Mucosa of rectum (tissue), 2 donors: ENCODE data around the gene PDS5B.
A peak's percentile ranks its signal among the peaks of the same experiment; 100 is the strongest.

Experiments
- H3K27ac ChIP-seq, 2 donors: one replicate each; pipeline ENCODE4 v1.7.0; 2013; ENCODE audit warnings: inconsistent platforms in 2 of 2, low read depth in 2 of 2, low read length in 2 of 2
- H3K27me3 ChIP-seq, 2 donors: one replicate each; pipeline ENCODE4 v1.7.0; 2013; ENCODE audit warnings: low read length in 2 of 2; ENCODE audit not compliant: control insufficient read depth in 2 of 2, insufficient read depth in 2 of 2
- H3K36me3 ChIP-seq, 2 donors: one replicate each; pipeline ENCODE4 v1.7.0; 2013; ENCODE audit warnings: low read length in 2 of 2; ENCODE audit not compliant: control insufficient read depth in 2 of 2, insufficient read depth in 2 of 2
- H3K4me1 ChIP-seq, 2 donors: one replicate each; pipeline ENCODE4 v1.7.0; 2013; ENCODE audit warnings: low read length in 2 of 2, mild to moderate bottlenecking in 1 of 2; ENCODE audit not compliant: control insufficient read depth in 2 of 2, insufficient read depth in 2 of 2
- H3K4me3 ChIP-seq, 2 donors: one replicate each; pipeline ENCODE4 v1.7.0; 2013; ENCODE audit warnings: low read length in 2 of 2
- H3K9ac ChIP-seq, 2 donors: one replicate each; pipeline ENCODE4 v1.7.0; 2013; ENCODE audit warnings: low read length in 2 of 2, low read depth in 1 of 2, mild to moderate bottlenecking in 1 of 2
- H3K9me3 ChIP-seq, 2 donors: one replicate each; pipeline ENCODE4 v1.7.0; 2013; ENCODE audit warnings: low read length in 2 of 2; ENCODE audit not compliant: control insufficient read depth in 2 of 2
- donor health status: healthy.
- donor health status: Normal muscosa, but diverticular disease.

Gene PDS5B

GRCh38 chr13:32642858-32643257 lies 56.6 kb downstream of the PDS5B start:
- Histone ChIP-seq H3K4me1 (peaks cover 4 to 6% of the 10 kb centered on the region in 2 donors), H3K27ac (no peak overlapping the region), H3K36me3 (no peaks in the 10 kb centered on the region), H3K9me3 (no peaks in the 10 kb centered on the region), H3K9ac (no peak overlapping the region), H3K4me3 (no peak overlapping the region), H3K27me3 (no peaks in the 10 kb centered on the region)

DNA sequence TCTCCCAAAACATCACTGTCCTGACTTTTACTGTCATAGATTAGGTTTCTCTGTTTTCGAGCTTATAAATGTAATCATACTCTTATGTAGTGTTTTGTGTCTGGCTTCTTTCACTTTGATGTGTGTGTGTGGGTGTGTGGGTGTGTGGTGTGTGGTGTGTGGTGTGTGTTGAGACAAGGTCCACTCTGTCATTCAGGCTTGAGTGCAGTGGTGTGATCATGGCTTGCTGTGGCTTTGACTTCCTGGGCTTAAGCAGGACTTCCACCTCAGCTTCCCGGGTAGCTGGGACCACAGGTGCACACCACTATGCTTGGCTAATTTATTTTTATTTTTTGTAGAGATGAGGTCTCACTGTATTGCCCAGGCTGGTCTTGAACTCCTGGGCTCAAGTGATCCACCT lies 59.6 kb downstream of the PDS5B start:
- Histone ChIP-seq H3K27me3 (no peaks in the 10 kb centered on the region), H3K36me3 (no peaks in the 10 kb centered on the region), H3K4me1 (peaks cover 4 to 6% of the 10 kb centered on the region in 2 donors), H3K9ac (no peak overlapping the region), H3K4me3 (no peak overlapping the region), H3K9me3 (no peaks in the 10 kb centered on the region), H3K27ac (no peak overlapping the region)

GRCh38 chr13:32647926-32648325 lies 61.7 kb downstream of the PDS5B start:
- no peaks in the 10 kb centered on the region for H3K36me3 ChIP-seq
- no peak overlapping the region for H3K4me3 ChIP-seq
- H3K27me3 ChIP-seq, result no peaks in the 10 kb centered on the region
- H3K9ac ChIP-seq, result no peak overlapping the region
- H3K27ac ChIP-seq, result no peak overlapping the region
- peaks cover 2 to 4% of the 10 kb centered on the region in 2 donors for H3K4me1 ChIP-seq
- no peaks in the 10 kb centered on the region for H3K9me3 ChIP-seq

DNA sequence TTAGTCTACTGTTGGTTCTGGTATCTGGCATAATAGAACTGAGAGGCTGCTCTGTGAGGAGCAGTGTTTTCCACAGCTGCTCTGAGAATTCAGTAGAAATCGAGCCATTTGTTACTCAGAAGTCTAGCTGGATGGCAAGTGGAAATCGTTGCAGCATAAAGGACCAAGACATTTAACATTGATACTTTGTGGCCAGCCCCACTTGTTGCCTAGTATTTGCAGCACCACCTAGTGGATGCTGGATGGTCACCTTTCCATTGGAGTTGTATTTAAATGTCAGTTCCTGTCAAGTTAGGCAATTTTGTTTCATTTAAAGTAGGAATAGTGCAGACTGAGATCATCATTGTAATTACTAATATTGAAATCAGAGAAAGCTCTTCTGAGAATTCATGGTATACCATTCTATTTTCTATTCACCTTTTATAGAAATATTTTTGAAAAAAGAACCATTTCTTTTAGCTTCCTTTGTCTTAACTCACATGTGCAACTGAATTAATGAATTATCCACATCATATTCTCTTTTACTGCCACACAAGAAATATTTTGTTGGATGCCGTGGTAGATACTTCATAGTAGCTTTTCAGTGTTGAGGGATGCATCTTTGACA lies 64.6 kb downstream of the PDS5B start:
- no peaks in the 10 kb centered on the region for H3K36me3 ChIP-seq
- no peak overlapping the region for H3K27ac ChIP-seq
- H3K27me3 ChIP-seq, result no peaks in the 10 kb centered on the region
- no peaks in the 10 kb centered on the region for H3K4me1 ChIP-seq
- H3K9ac ChIP-seq, result no peak overlapping the region
- no peak overlapping the region for H3K4me3 ChIP-seq
- H3K9me3 ChIP-seq, result no peaks in the 10 kb centered on the region

DNA sequence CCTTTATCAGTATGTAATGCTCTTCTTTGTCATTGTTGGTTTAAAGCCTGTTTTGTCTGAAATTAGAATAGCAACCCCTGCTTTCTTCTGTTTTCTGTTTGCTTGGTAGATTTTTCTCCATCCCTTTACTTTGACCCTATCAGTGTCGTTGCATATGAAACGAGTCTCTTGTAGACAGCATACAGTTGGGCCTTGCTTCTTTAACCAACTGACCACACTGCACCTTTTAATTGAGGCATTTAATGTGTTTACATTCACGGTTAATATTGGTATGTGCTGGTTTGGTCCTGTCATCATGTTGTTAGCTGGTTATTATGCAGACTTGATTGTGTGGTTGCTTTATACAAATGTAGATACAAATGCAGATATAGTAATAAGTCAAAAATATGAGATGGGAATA lies 71.1 kb downstream of the PDS5B start:
- no peaks in the 10 kb centered on the region for H3K27me3 ChIP-seq

DNA sequence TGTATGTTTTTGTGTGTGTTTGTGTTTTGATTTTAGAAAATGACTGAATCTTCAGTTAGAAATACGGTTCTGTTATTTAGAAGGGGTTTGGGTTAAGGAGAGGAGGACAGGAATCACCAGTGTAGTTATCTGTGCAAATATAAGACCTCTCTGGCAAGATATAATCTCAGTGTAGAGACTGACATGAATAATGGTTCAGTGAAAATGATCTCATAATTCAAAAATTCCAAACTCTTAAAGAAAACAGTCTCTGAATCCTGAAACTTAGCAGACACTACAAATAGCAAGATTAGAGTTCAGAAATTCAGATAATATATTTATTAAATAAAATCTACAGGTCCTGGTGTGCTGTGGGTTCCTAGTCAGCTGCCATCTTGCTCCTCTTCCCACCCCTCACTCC lies 73.5 kb downstream of the PDS5B start:
- H3K4me1 ChIP-seq, result no peaks in the 10 kb centered on the region
- H3K36me3 ChIP-seq, result peaks cover 2% of the 10 kb centered on the region in 2 donors
- H3K9me3 ChIP-seq, result no peaks in the 10 kb centered on the region
- H3K27ac ChIP-seq, result no peak overlapping the region
- no peak overlapping the region for H3K9ac ChIP-seq
- H3K27me3 ChIP-seq, result no peaks in the 10 kb centered on the region
- H3K4me3 ChIP-seq, result no peak overlapping the region

More for the DNA sequence above, 71.1 kb downstream of the PDS5B start:
- Histone ChIP-seq H3K9ac (no peak overlapping the region), H3K36me3 (peaks cover 0 to 2% of the 10 kb centered on the region in 2 donors), H3K9me3 (no peaks in the 10 kb centered on the region), H3K4me1 (no peaks in the 10 kb centered on the region), H3K27ac (no peak overlapping the region), H3K4me3 (no peak overlapping the region)

DNA sequence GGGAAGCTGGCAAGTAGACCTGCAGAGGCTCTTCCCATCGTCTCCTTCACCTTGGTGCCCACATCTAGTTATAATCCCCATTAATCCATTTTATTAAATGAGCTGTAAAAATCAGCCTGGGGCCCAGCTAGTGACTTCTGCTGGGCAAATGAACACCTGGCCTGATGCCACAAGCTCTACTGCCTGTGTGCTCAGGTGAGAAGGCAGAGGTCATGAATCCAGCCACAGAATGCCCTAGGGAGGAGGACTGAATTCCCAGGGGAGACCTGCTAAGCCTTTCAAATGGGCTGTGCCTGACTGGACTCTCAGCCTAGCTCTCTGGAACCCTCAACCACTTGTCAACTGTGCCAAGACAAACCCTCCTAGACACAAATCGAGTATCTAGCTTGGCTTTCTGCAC lies 74.0 kb downstream of the PDS5B start:
- Histone ChIP-seq H3K4me3 (no peak overlapping the region), H3K4me1 (no peaks in the 10 kb centered on the region), H3K27ac (no peak overlapping the region), H3K36me3 (peaks cover 2% of the 10 kb centered on the region in 2 donors), H3K27me3 (no peaks in the 10 kb centered on the region), H3K9ac (no peak overlapping the region), H3K9me3 (no peaks in the 10 kb centered on the region)

DNA sequence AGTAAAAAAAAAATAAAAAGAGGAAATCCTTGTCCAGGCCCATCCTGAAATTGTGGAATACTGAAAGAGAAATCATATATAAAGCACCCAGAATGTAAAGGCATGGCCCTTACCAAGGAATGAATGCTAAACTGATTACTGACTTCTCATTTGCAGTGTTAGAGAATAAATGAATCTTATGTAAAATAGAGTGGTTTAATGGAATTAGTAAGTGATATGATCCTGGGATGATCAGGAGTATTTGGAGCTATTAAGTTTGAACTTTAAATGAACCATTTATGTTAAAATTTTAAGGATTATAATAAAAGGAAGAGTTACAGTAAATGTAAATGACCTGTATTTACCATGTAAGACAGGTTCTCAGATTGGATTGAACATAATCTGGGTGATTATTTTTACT lies 75.4 kb downstream of the PDS5B start:
- Histone ChIP-seq H3K9ac (no peak overlapping the region), H3K4me1 (no peaks in the 10 kb centered on the region), H3K4me3 (no peak overlapping the region), H3K27me3 (no peaks in the 10 kb centered on the region), H3K9me3 (no peaks in the 10 kb centered on the region), H3K27ac (no peak overlapping the region), H3K36me3 (peaks cover 2% of the 10 kb centered on the region in 2 donors)

DNA sequence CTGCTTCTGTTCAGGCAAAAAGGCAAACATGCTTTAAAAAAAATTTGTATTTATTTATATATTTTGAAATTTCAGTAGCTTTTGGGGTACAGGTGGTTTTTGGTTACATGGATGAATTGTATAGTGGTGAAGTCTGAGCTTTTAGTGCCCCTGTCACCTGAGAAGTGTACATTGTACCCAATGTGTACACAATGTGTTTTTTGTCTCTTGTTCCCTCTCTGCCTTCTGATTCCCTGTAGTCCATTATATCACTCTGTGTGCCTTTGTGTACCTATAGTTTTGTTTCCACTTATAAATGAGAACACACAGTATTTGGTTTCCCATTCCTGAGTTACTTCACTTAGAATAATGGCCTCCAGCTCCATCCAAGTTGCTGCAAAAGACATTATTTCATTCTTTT lies 77.4 kb downstream of the PDS5B start:
- no peak overlapping the region for H3K27ac ChIP-seq
- H3K9me3 ChIP-seq, result no peaks in the 10 kb centered on the region
- H3K4me3 ChIP-seq, result no peak overlapping the region
- H3K27me3 ChIP-seq, result no peaks in the 10 kb centered on the region
- H3K36me3 ChIP-seq, result peaks cover 2% of the 10 kb centered on the region in 2 donors
- no peak overlapping the region for H3K9ac ChIP-seq
- H3K4me1 ChIP-seq, result no peaks in the 10 kb centered on the region

DNA sequence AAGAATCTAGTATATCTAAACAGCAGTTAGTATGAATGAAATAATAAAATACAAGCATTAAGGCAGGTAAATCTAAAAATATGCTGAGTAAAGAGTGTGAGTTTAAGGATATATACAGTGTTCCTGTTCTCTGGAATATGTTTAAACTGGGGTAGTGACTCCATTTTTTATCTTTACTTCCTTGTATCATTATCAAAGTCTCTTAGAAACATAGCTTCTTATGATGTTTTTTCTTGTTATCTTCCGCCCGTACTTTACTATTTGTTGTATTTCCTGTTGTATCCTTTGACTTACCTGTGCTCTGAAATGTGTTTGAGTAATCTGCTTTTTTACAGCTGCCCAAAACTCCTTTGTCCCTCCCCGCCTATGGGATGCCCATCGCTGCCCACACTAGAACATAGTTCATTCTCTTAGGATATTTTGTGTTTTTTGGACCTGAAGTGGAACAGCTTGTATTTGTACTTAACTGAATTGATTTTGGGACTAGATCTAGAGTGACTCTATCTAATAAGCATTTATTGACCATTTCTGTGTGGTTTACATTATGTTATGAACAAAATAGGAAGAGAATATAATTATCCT lies 80.8 kb downstream of the PDS5B start:
- Histone ChIP-seq H3K4me1 (no peaks in the 10 kb centered on the region), H3K9ac (no peak overlapping the region), H3K27ac (peak overlapping the region in 1 of 2 donors; percentile 10), H3K27me3 (no peaks in the 10 kb centered on the region), H3K9me3 (no peaks in the 10 kb centered on the region), H3K4me3 (no peak overlapping the region), H3K36me3 (peaks cover 0 to 2% of the 10 kb centered on the region in 2 donors)
